GM03348 (cell line): ENCODE measurements around the gene CD34.

Experiments used
- DNase-seq: peaks from one replicate; pipeline ENCODE4 v3.0.0; 2012; ENCODE audit warnings: low spot score

Gene CD34

GRCh38 chr1:207873055-207873890 is 37.7 kb downstream of the CD34 start:
- no peak for DNase-seq

- no peak for DNase-seq
Measured at GRCh38 chr1:207872621-207873020, 38.3 kb downstream of the CD34 start.

- no peak for DNase-seq
Measured at GRCh38 chr1:207871117-207871649, 39.7 kb downstream of the CD34 start.

- DNase-seq: no peak
Measured at GRCh38 chr1:207870306-207871031, 40.5 kb downstream of the CD34 start.

- DNase-seq: no peak
Measured at GRCh38 chr1:207869859-207870258, 41.1 kb downstream of the CD34 start.

GRCh38 chr1:207868774-207869721 is 41.9 kb downstream of the CD34 start:
- peak; percentile 94 for DNase-seq

GRCh38 chr1:207868251-207868773 is 42.6 kb downstream of the CD34 start:
- peak; percentile 69 for DNase-seq

GRCh38 chr1:207867136-207868109 is 43.5 kb downstream of the CD34 start:
- DNase-seq: peak; percentile 30

- no peak for DNase-seq
Measured at GRCh38 chr1:207866471-207867135, 44.3 kb downstream of the CD34 start.

GRCh38 chr1:207863893-207864535 is 46.9 kb downstream of the CD34 start:
- DNase-seq: no peak

- DNase-seq: peak; percentile 61
Measured at GRCh38 chr1:207862241-207862787, 48.6 kb downstream of the CD34 start.

- DNase-seq: no peak
Measured at GRCh38 chr1:207861442-207862177, 49.3 kb downstream of the CD34 start.

- no peak for DNase-seq
Measured at GRCh38 chr1:207860531-207860930, 50.4 kb downstream of the CD34 start.

GRCh38 chr1:207858806-207859205 is 52.1 kb downstream of the CD34 start:
- no peak for DNase-seq

GRCh38 chr1:207858281-207858680 is 52.6 kb downstream of the CD34 start:
- DNase-seq: peak; percentile 24

GRCh38 chr1:207857447-207857846 is 53.5 kb downstream of the CD34 start:
- DNase-seq: no peak

- DNase-seq: no peak
Measured at GRCh38 chr1:207856276-207857023, 54.5 kb downstream of the CD34 start.

- DNase-seq: no peak
Measured at GRCh38 chr1:207854001-207854400, 56.9 kb downstream of the CD34 start.
